ENCODE measurements around the gene MDH1B.

GRCh38 chr2:206721256-206721920 lies 43.7 kb downstream of the MDH1B start:
- TF ChIP-seq, protein P1, sequence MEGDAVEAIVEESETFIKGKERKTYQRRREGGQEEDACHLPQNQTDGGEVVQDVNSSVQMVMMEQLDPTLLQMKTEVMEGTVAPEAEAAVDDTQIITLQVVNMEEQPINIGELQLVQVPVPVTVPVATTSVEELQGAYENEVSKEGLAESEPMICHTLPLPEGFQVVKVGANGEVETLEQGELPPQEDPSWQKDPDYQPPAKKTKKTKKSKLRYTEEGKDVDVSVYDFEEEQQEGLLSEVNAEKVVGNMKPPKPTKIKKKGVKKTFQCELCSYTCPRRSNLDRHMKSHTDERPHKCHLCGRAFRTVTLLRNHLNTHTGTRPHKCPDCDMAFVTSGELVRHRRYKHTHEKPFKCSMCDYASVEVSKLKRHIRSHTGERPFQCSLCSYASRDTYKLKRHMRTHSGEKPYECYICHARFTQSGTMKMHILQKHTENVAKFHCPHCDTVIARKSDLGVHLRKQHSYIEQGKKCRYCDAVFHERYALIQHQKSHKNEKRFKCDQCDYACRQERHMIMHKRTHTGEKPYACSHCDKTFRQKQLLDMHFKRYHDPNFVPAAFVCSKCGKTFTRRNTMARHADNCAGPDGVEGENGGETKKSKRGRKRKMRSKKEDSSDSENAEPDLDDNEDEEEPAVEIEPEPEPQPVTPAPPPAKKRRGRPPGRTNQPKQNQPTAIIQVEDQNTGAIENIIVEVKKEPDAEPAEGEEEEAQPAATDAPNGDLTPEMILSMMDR (conservative IDR thresholded peaks at IDR 0.05), result no peak
- no peak for TF ChIP-seq EZH2 (IDR thresholded peaks at IDR 0.05; ENCODE audit: low read depth)

Measured in PC-9 (cell line).